ENCODE data around the gene DAB1. TPM values are rescaled to one million over a fixed set of nuclear protein-coding genes. Genes with fewer than 3 reads are reported as not detected.

The DAB1 gene
- polyA plus RNA-seq, 1 donor: 9.1 TPM

- no peak for DNase-seq
Measured at GRCh38 chr1:57072401-57073110, 351.3 kb downstream of the DAB1 start.

GRCh38 chr1:57067863-57068262, 356.0 kb downstream of the DAB1 start:
- peak; percentile 31 for DNase-seq

DNA sequence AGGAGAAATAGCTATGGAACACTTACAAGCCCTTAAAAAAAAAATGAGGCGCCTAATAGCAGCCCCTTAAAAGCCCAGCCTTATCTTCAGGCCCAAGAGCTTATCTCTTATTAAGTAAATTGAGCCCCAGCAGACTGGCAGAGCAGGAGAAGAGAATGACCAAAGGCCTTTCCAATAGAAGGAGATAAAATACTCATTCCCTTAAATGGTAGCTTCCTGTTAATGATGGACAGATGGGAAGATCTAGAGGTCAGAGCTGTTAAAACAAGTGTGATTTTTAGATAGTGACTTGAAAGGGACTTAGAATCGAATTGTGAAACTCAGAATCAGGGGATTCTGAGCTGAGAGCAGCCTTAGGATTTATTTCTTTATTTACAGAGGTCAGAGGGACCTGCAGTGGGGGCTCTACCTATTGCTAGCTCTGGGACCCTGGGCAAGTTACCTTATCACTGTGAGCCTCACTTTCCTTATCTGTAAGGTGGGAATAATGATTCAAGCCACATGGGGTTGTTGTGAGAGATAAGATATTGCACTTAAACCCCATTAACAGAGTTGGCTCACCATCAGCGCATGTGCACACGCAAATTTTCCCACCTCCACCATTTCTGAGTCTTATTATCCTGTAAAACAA, 356.8 kb downstream of the DAB1 start:
- DNase-seq: no peak

- DNase-seq: no peak
Measured at GRCh38 chr1:57065442-57065841, 358.4 kb downstream of the DAB1 start.

- peak; percentile 32 for DNase-seq
Measured at GRCh38 chr1:57064379-57065140, 359.3 kb downstream of the DAB1 start.

DNA sequence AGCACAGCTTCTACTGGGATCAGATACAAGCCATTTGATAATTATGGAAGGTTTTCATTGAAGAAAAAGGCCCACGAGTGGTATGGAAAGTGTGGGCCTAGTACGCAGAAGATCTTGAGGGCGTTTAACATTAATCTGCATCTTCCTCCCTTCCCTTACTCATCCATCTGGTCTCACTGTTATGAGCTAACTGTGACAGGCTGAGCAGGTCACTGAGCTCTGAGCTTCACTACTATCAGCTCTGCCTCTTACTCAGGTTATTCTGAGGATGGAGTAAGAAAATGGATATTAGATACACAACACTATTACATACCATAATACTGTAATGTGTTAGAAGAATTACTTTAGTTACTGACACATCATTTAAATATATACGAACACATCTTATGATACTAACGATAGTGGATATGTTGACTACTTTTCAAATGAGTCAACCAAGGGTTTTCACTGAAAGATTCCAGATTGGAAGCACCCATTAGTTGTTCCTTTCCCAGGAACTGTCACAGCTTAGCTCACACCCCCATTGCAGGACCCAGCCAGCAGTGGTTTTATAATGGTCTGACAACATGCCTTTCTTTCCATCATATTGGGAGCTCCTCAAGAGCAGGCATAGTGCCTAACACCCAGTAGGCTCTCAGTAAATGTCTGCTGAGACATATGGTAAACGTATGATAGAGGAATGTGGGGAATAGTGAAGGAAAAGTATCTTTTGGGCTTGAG, 360.3 kb downstream of the DAB1 start:
- no peak for DNase-seq

GRCh38 chr1:57061369-57061768, 362.5 kb downstream of the DAB1 start:
- DNase-seq: no peak

DNA sequence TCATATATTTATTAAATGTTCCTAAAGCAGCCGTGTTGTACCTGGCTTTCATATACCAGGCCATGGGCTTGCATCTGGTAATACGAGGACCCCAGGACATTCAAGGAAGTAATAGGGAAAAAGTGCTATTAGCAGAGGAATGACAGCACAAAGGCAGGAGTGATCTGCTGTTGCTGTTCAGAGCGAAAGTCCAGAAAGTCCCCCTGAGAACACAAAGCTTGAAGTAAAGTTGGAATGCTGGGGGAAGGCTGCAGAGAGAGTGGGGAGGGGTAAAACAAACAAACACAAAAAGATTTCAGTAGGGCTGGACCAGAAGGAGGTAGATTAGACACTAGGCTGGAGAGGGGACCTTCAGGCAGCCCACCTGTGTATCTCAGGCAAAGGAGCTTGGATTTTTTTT, 363.4 kb downstream of the DAB1 start:
- DNase-seq: no peak

GRCh38 chr1:57058652-57059501, 365.0 kb downstream of the DAB1 start:
- no peak for DNase-seq

GRCh38 chr1:57048856-57049255, 375.0 kb downstream of the DAB1 start:
- DNase-seq: no peak

- DNase-seq: no peak
Measured at GRCh38 chr1:57046462-57046861, 377.4 kb downstream of the DAB1 start.

GRCh38 chr1:57041901-57042300, 382.0 kb downstream of the DAB1 start:
- no peak for DNase-seq

DNA sequence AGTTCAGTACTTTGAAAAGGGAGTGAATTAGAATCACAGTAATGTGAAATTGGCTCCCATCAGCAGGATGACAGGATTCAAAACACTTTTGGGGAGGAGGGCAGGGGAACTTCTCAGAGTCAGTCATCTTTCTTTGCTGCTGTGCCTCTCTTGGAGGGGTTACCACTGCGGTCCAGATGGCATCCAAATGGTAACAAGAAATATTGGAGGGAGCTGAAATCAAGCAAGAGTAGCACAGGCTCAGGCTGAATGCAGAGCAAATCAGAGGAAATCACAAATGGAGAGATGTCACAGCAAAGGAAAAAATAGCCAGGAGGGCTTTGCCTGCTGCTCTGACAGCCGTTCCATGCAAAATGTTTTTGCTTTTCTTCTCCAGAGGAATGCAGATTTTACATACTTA, 383.0 kb downstream of the DAB1 start:
- no peak for DNase-seq

- DNase-seq: no peak
Measured at GRCh38 chr1:57036641-57037579, 386.9 kb downstream of the DAB1 start.

DNA sequence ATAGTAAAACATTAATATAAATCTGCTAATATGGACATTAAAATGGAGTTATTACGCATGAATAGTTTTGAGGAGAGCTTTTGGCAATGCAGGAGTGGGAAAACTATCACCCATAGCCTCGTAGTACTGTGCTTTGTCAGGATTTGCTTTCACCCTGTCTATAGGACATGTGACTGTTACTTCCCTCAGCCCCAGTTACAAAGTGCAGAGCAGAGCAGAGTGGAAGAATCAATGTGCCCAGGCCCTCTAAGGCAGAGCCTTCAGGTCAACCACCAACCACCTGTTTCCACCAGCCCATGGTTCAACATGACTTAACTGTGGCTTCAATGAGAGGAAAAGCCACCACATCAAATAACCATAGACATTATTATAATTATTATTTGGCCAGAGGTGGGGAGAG, 389.1 kb downstream of the DAB1 start:
- no peak for DNase-seq

DNA sequence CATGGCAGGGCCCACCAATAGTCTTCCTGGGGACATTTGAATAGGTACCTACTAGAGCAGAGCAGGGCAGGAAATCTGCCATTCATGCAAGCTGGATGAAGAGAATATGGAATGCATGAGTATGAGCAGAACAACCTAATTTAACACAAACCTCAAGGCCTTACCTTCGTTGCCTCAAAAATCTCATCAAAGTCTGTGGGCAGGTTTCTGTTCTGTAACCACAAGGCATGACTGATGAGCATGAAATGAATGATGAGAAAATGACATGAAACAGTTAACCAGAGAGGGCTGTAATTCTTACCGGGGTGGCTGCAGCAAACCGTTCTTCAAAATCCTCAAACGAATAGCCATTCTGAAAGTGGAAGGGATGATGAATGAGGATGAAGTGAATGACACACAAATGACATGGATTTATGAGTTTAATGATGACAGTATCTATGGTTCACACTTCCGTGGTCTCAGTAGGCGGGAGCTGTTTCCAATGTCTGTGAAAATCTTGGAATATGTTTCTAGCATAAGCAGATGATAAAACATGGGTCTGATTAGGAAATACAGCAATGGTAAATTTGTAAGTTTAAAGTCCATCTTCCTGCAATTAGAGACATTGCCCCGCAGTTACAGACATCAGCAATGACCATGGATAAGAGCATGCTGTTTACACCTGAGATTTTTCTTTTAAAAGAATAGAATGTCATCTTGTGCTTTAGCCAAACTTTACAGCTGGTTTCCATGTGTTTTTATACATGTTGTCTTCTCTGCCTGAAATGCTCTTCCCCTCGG, 390.4 kb downstream of the DAB1 start:
- DNase-seq: no peak

DNA sequence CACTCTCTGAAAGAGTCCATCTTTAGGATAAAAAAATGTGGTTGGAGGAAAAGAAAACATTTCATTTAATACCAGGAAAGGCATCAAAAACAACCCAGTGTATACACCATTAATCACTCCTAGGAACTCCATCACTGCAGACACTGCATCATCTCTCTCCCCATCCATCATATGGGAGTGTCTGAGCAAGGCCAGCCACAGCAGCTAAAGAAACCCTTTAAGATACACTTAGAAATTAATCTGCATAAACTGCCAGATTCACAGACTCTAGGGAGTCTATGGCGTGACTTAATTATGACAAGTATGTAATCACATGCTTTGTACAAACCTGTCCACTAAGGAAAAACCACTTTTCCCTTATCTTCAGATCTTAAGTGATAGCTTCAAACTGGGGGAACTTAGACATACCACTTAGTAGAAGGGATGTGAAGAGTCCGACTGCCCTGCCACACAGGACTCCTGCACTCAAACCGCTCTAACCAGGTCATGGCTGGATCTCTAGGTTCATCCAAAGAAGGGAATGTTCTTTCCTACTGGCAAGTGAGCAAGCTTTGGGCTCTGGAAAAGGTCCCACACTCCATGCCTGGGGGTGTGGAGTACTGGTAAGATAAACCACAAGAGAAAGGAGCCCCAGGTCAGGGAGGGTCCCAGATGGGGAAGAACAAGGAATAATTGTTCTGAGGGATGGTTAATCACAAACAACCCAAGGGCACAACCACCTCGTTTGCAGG, 397.1 kb downstream of the DAB1 start:
- DNase-seq: no peak

GRCh38 chr1:57024855-57025254, 399.0 kb downstream of the DAB1 start:
- DNase-seq: peak; percentile 51

- DNase-seq: no peak
Measured at GRCh38 chr1:57024428-57024827, 399.4 kb downstream of the DAB1 start.

All from left kidney (tissue), 2 donors.